Left ventricle myocardium inferior (tissue), 1 donor: ENCODE measurements around the gene TICAM1. TPM values are rescaled to one million over a fixed set of nuclear protein-coding genes. Genes with fewer than 3 reads are reported as not detected.
A peak's percentile ranks its signal among the peaks of the same experiment; 100 is the strongest.

Experiments
- DNase-seq: peaks from one replicate; pipeline ENCODE4 v3.0.0-alpha.2; 2020
- H3K27ac ChIP-seq: fragments of 200-600 bp; replicated peaks from 2 replicates; pipeline ENCODE4 v1.8.0; 2021
- H3K27me3 ChIP-seq: fragments of 200-600 bp; 2 replicates; pipeline ENCODE4 v1.8.0; 2021; ENCODE audit warnings: low read depth
- H3K36me3 ChIP-seq: fragments of 200-600 bp; 2 replicates; pipeline ENCODE4 v1.8.0; 2021
- H3K4me1 ChIP-seq: fragments of 200-600 bp; 2 replicates; pipeline ENCODE4 v1.8.0; 2021
- H3K4me3 ChIP-seq: fragments of 200-600 bp; 2 replicates; pipeline ENCODE4 v1.8.0; 2021; ENCODE audit warnings: mild to moderate bottlenecking, moderate library complexity
- H3K9me3 ChIP-seq: fragments of 200-600 bp; replicated peaks from 2 replicates; pipeline ENCODE4 v1.8.0; 2021
- CTCF ChIP-seq: fragments of 200-600 bp; IDR thresholded peaks from 2 replicates; pipeline ENCODE4 v1.8.0; 2021; ENCODE audit warnings: antibody characterized with exemption, mild to moderate bottlenecking, borderline replicate concordance
- intact Hi-C: fragments of 100-400 bp; cut with micrococcal nuclease; formaldehyde crosslinking; loops from one replicate; pipeline ENCODE4 v1.11.0; 2022
- total RNA-seq: library from RNA; stranded (reverse); fragmentation: NEBNext Ultra II Directional; extraction: Animal tissue kit (Norgen Biotek cat#: 25700); gene quantifications from one replicate; pipeline ENCODE4 v1.2.1, GENCODE V29; 2021
- donor health status: DM: no; HTN: yes; CAD: no; lungs with severe emphysema.

The TICAM1 gene
- total RNA-seq, 1 donor from 2014 or later, result 6.1 TPM

- Histone ChIP-seq H3K27me3 (no peaks in the 10 kb centered on the region), H3K36me3 (no peaks in the 10 kb centered on the region), H3K4me1 (peaks cover 38% of the 10 kb centered on the region), H3K27ac (peak overlapping the region; percentile 86), H3K4me3 (no peak overlapping the region), H3K9me3 (no peaks in the 10 kb centered on the region)
- TF ChIP-seq CTCF, result peak; percentile 81
- intact Hi-C loops, result loop anchor here (5.0 kb wide), 1 partner anchor 72 kb away; no protein-coding TSS in a partner anchor
- DNase-seq, result no peak
Measured at GRCh38 chr19:4803736-4804695, 27.5 kb downstream of the TICAM1 start.

- intact Hi-C loops, result loop anchor here (5.0 kb wide), 1 partner anchor 70 kb away; no protein-coding TSS in a partner anchor
- no peaks in the 10 kb centered on the region for H3K27me3 ChIP-seq
- H3K4me3 ChIP-seq, result peak overlapping the region; percentile 38
- peak overlapping the region; percentile 86 for H3K27ac ChIP-seq
- no peak for TF ChIP-seq CTCF
- peaks cover 38% of the 10 kb centered on the region for H3K4me1 ChIP-seq
- DNase-seq, result peak; percentile 70
- no peaks in the 10 kb centered on the region for H3K9me3 ChIP-seq
- no peaks in the 10 kb centered on the region for H3K36me3 ChIP-seq
Measured at GRCh38 chr19:4802711-4803110, 28.8 kb downstream of the TICAM1 start.

GRCh38 chr19:4801085-4801619, 30.4 kb downstream of the TICAM1 start:
- Histone ChIP-seq H3K4me3 (peak overlapping the region; percentile 3), H3K4me1 (peaks cover 46% of the 10 kb centered on the region), H3K36me3 (peaks cover 7% of the 10 kb centered on the region), H3K9me3 (no peaks in the 10 kb centered on the region), H3K27me3 (no peaks in the 10 kb centered on the region), H3K27ac (peak overlapping the region; percentile 86)
- intact Hi-C loops, result loop anchor here (5.0 kb wide), 1 partner anchor 69 kb away; no protein-coding TSS in a partner anchor
- DNase-seq, result no peak
- TF ChIP-seq CTCF, result no peak

GRCh38 chr19:4800591-4801081, 30.9 kb downstream of the TICAM1 start:
- peaks cover 51% of the 10 kb centered on the region for H3K4me1 ChIP-seq
- peak overlapping the region; percentile 86 for H3K27ac ChIP-seq
- H3K9me3 ChIP-seq, result no peaks in the 10 kb centered on the region
- no peak for TF ChIP-seq CTCF
- intact Hi-C loops, result loop anchor here (5.0 kb wide), 1 partner anchor 68 kb away; no protein-coding TSS in a partner anchor
- no peak for DNase-seq
- H3K36me3 ChIP-seq, result peaks cover 12% of the 10 kb centered on the region
- H3K4me3 ChIP-seq, result peak overlapping the region; percentile 3
- H3K27me3 ChIP-seq, result no peaks in the 10 kb centered on the region

GRCh38 chr19:4795400-4795799, 36.1 kb downstream of the TICAM1 start:
- peaks cover 40% of the 10 kb centered on the region for H3K36me3 ChIP-seq
- peak overlapping the region; percentile 96 for H3K4me3 ChIP-seq
- H3K27me3 ChIP-seq, result no peaks in the 10 kb centered on the region
- DNase-seq, result no peak
- H3K4me1 ChIP-seq, result peaks cover 61% of the 10 kb centered on the region
- H3K9me3 ChIP-seq, result no peaks in the 10 kb centered on the region
- peak overlapping the region; percentile 46 for H3K27ac ChIP-seq
- TF ChIP-seq CTCF, result no peak
- intact Hi-C loops, result no loop called here
